Vagina (tissue), 2 donors: Measurements from ENCODE around the gene BCR. TPM values are rescaled to one million over a fixed set of nuclear protein-coding genes. Genes with fewer than 3 reads are reported as not detected.

Experiments used
- DNase-seq, 2 donors: peaks; one replicate each; pipeline ENCODE4 v3.0.0-alpha.2; 2017; ENCODE audit errors: extremely low spot score in 2 of 2
- H3K27ac ChIP-seq: fragments of 200-600 bp; sonication (generic); one replicate; pipeline ENCODE4 v1.5.1; 2019
- H3K27me3 ChIP-seq: fragments of 200-600 bp; sonication (generic); one replicate; pipeline ENCODE4 v1.5.1; 2019
- H3K36me3 ChIP-seq, 2 donors: fragments of 200-600 bp; sonication (generic); one replicate each; pipeline ENCODE4 v1.5.1; 2017 to 2019
- H3K4me1 ChIP-seq: fragments of 200-600 bp; sonication (generic); one replicate; pipeline ENCODE4 v1.5.1; 2019
- H3K4me3 ChIP-seq, 2 donors: fragments of 200-600 bp; sonication (generic); 1 replicate in 1 of 2; 2 replicates in 1 of 2; pipeline ENCODE4 v1.5.1; 2016 to 2019
- H3K9me3 ChIP-seq: fragments of 200-600 bp; sonication (generic); one replicate; pipeline ENCODE4 v1.5.1; 2019
- CTCF ChIP-seq, 3 experiments: fragments of 450-650 bp in 2 of 3; fragments of 200-600 bp in 1 of 3; sonication (generic) in 1 of 3; IDR thresholded peaks; one replicate each; pipeline ENCODE4 v1.5.1; 2017 to 2019; ENCODE audit warnings: antibody characterized with exemption in 3 of 3, mild to moderate bottlenecking in 2 of 3, moderate library complexity in 2 of 3
- POLR2A ChIP-seq, 2 donors: fragments of 450-650 bp; IDR thresholded peaks; one replicate each; pipeline ENCODE4 v1.6.1; 2017; ENCODE audit warnings: antibody characterized with exemption in 2 of 2, mild to moderate bottlenecking in 2 of 2, moderate library complexity in 2 of 2
- POLR2AphosphoS5 ChIP-seq, 2 donors: sonication (generic); formaldehyde crosslinking; IDR thresholded peaks; one replicate each; pipeline ENCODE4 v1.9.0; 2017; ENCODE audit warnings: antibody characterized with exemption in 2 of 2, mild to moderate bottlenecking in 2 of 2, low read depth in 1 of 2; ENCODE audit not compliant: insufficient read depth in 1 of 2
- intact Hi-C: fragments of 100-400 bp; cut with DNase I; formaldehyde crosslinking; loops from one replicate; pipeline ENCODE4 v1.15.1; 2023
- total RNA-seq: library from RNA; depleted of rRNA; stranded (reverse); fragments of >200 nt; gene quantifications from one replicate; pipeline ENCODE4 v1.2.3, GENCODE V29; 2016

BCR gene
- total RNA-seq, 1 donor from 2014 or later, result 52.5 TPM

DNA sequence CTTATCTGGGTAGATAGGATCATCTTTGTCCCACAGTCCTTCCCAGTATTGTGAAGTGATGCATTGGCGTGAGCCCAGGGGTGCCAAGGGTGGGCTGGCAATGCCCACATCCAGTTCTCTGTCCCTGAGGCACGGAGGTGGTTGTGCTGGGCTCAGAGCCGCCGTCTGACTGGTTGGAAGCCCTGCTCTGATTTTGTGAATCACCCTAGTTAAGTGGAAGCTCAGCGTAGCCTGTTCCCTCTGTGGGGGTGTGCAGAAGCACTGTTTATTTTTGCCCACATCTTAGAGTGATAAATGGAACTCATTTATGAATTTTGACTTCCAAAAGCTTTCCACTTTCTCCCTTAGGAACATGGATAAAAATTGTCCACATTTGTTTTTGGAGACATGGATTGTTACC is 13.6 kb downstream of the BCR start:
- Histone ChIP-seq H3K4me3 (no peak overlapping the region), H3K4me1 (peaks cover 41% of the 10 kb centered on the region), H3K27ac (no peak overlapping the region), H3K36me3 (no peaks in the 10 kb centered on the region), H3K9me3 (no peaks in the 10 kb centered on the region), H3K27me3 (no peaks in the 10 kb centered on the region)
- intact Hi-C loops, result no loop called here
- no peak for DNase-seq
- TF ChIP-seq POLR2A (IDR thresholded peaks at IDR 0.05) (no peak), POLR2AphosphoS5 (IDR thresholded peaks at IDR 0.05; ENCODE audit: insufficient read depth in 1 of 2, low read depth in 1 of 2) (no peak), CTCF (IDR thresholded peaks at IDR 0.05) (no peak)

GRCh38 chr22:23196165-23196564 is 15.9 kb downstream of the BCR start:
- no peak for DNase-seq
- no peak overlapping the region for H3K4me3 ChIP-seq
- H3K27ac ChIP-seq, result no peak overlapping the region
- intact Hi-C loops, result no loop called here
- H3K27me3 ChIP-seq, result no peaks in the 10 kb centered on the region
- peaks cover 29% of the 10 kb centered on the region for H3K4me1 ChIP-seq
- TF ChIP-seq CTCF (IDR thresholded peaks at IDR 0.05), result no peak
- TF ChIP-seq POLR2A (IDR thresholded peaks at IDR 0.05), result no peak
- TF ChIP-seq POLR2AphosphoS5 (IDR thresholded peaks at IDR 0.05; ENCODE audit: insufficient read depth in 1 of 2, low read depth in 1 of 2), result no peak
- H3K36me3 ChIP-seq, result no peaks in the 10 kb centered on the region
- no peaks in the 10 kb centered on the region for H3K9me3 ChIP-seq

- no peak for DNase-seq
- Histone ChIP-seq H3K4me3 (no peak overlapping the region), H3K4me1 (peaks cover 20% of the 10 kb centered on the region), H3K27me3 (no peaks in the 10 kb centered on the region), H3K36me3 (no peaks in the 10 kb centered on the region), H3K27ac (no peak overlapping the region), H3K9me3 (no peaks in the 10 kb centered on the region)
- TF ChIP-seq POLR2AphosphoS5 (IDR thresholded peaks at IDR 0.05; ENCODE audit: insufficient read depth in 1 of 2, low read depth in 1 of 2) (no peak), POLR2A (IDR thresholded peaks at IDR 0.05) (no peak), CTCF (IDR thresholded peaks at IDR 0.05) (no peak)
- intact Hi-C loops, result no loop called here
These were observed 17.5 kb downstream of the BCR start for GRCh38 chr22:23197836-23198235.

GRCh38 chr22:23199159-23199558 is 18.9 kb downstream of the BCR start:
- H3K4me3 ChIP-seq, result no peak overlapping the region
- TF ChIP-seq CTCF (IDR thresholded peaks at IDR 0.05) (no peak), POLR2A (IDR thresholded peaks at IDR 0.05) (no peak), POLR2AphosphoS5 (IDR thresholded peaks at IDR 0.05; ENCODE audit: insufficient read depth in 1 of 2, low read depth in 1 of 2) (no peak)
- no peaks in the 10 kb centered on the region for H3K27me3 ChIP-seq
- H3K9me3 ChIP-seq, result no peaks in the 10 kb centered on the region
- intact Hi-C loops, result no loop called here
- no peak overlapping the region for H3K27ac ChIP-seq
- no peak for DNase-seq
- H3K4me1 ChIP-seq, result peaks cover 9% of the 10 kb centered on the region
- H3K36me3 ChIP-seq, result no peaks in the 10 kb centered on the region

DNA sequence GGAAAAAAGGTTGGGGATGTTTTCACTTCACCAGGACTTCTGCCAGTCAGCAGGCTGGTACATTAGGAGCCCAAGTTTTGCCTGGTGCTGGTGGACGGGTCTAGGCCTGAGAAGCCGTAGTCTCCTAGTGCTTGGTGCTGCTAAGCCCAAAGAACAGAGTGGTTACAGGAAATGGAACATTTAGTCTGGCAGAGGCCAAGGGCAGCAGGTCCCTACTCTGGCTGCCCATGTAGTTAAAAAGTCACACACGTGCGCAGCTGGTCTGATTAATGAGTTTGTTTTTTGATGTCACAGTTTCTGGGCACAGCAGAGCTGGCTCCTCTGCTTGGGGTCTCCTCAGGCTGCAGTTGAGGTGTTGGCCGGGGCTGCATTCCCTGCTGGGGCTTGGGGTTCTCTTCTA is 20.6 kb downstream of the BCR start:
- H3K4me1 ChIP-seq, result peaks cover 26% of the 10 kb centered on the region
- H3K36me3 ChIP-seq, result no peaks in the 10 kb centered on the region
- H3K9me3 ChIP-seq, result no peaks in the 10 kb centered on the region
- no peak for DNase-seq
- H3K4me3 ChIP-seq, result no peak overlapping the region
- H3K27me3 ChIP-seq, result no peaks in the 10 kb centered on the region
- intact Hi-C loops, result no loop called here
- no peak for TF ChIP-seq POLR2A (IDR thresholded peaks at IDR 0.05)
- TF ChIP-seq POLR2AphosphoS5 (IDR thresholded peaks at IDR 0.05; ENCODE audit: insufficient read depth in 1 of 2, low read depth in 1 of 2), result no peak
- TF ChIP-seq CTCF (IDR thresholded peaks at IDR 0.05), result no peak
- no peak overlapping the region for H3K27ac ChIP-seq
